Neural cell (in vitro differentiated cells): ENCODE measurements around the gene SNRPD3.

ENCODE experiments used
- EP300 ChIP-seq: fragments of 450-650 bp; conservative IDR thresholded peaks from 2 replicates; pipeline ENCODE4 v1.6.1; 2014; ENCODE audit warnings: antibody characterized with exemption, mild to moderate bottlenecking, moderate library complexity; ENCODE audit not compliant: poor library complexity, severe bottlenecking
- EZH2 ChIP-seq: fragments of 200-600, 300-800 bp; shearing (Covaris generic), sonication (generic); IDR thresholded peaks from 2 replicates; pipeline ENCODE4 v1.6.1; 2014; ENCODE audit warnings: antibody characterized with exemption, low read length, borderline replicate concordance, mild to moderate bottlenecking; ENCODE audit not compliant: insufficient read depth, poor library complexity, severe bottlenecking
- TF ChIP-seq, protein P1 (sequence below): IDR thresholded peaks from 2 replicates; pipeline ENCODE4 v1.6.1; 2012; ENCODE audit warnings: borderline replicate concordance
- TF ChIP-seq, protein P2 (sequence below): fragments of 450-650 bp; IDR thresholded peaks from 2 replicates; pipeline ENCODE4 v1.5.1; 2014; ENCODE audit warnings: antibody characterized with exemption, mild to moderate bottlenecking, moderate library complexity; ENCODE audit not compliant: poor library complexity, severe bottlenecking

DNA sequence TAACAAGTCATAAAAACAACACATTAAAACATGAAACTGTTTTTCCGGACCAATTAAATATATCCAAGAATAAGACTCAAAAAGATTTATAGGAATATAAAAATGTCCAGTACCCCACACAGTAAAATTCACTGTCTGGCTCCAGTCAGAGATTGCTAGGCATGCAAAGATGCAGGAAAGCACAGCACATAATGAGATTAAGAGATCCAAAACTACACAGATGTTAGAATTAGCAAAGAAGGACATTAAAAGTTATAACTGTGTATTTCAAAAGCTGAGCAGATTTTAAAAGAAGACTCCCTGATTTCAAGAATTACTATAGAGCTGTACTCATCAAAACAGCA lies 23.4 kb downstream of the SNRPD3 start:
- TF ChIP-seq EP300 = no peak
- no peak for TF ChIP-seq EZH2
- TF ChIP-seq, protein P1, sequence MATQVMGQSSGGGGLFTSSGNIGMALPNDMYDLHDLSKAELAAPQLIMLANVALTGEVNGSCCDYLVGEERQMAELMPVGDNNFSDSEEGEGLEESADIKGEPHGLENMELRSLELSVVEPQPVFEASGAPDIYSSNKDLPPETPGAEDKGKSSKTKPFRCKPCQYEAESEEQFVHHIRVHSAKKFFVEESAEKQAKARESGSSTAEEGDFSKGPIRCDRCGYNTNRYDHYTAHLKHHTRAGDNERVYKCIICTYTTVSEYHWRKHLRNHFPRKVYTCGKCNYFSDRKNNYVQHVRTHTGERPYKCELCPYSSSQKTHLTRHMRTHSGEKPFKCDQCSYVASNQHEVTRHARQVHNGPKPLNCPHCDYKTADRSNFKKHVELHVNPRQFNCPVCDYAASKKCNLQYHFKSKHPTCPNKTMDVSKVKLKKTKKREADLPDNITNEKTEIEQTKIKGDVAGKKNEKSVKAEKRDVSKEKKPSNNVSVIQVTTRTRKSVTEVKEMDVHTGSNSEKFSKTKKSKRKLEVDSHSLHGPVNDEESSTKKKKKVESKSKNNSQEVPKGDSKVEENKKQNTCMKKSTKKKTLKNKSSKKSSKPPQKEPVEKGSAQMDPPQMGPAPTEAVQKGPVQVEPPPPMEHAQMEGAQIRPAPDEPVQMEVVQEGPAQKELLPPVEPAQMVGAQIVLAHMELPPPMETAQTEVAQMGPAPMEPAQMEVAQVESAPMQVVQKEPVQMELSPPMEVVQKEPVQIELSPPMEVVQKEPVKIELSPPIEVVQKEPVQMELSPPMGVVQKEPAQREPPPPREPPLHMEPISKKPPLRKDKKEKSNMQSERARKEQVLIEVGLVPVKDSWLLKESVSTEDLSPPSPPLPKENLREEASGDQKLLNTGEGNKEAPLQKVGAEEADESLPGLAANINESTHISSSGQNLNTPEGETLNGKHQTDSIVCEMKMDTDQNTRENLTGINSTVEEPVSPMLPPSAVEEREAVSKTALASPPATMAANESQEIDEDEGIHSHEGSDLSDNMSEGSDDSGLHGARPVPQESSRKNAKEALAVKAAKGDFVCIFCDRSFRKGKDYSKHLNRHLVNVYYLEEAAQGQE = no peak
- TF ChIP-seq, protein P2, sequence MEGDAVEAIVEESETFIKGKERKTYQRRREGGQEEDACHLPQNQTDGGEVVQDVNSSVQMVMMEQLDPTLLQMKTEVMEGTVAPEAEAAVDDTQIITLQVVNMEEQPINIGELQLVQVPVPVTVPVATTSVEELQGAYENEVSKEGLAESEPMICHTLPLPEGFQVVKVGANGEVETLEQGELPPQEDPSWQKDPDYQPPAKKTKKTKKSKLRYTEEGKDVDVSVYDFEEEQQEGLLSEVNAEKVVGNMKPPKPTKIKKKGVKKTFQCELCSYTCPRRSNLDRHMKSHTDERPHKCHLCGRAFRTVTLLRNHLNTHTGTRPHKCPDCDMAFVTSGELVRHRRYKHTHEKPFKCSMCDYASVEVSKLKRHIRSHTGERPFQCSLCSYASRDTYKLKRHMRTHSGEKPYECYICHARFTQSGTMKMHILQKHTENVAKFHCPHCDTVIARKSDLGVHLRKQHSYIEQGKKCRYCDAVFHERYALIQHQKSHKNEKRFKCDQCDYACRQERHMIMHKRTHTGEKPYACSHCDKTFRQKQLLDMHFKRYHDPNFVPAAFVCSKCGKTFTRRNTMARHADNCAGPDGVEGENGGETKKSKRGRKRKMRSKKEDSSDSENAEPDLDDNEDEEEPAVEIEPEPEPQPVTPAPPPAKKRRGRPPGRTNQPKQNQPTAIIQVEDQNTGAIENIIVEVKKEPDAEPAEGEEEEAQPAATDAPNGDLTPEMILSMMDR = no peak
